ENCODE data around the gene LAMA4.
"Not testable (repeated sequence)": the region's sequence is repeated elsewhere in the genome, so short reads cannot be mapped to it uniquely, and the experiment has no call there.

Gene LAMA4

DNA sequence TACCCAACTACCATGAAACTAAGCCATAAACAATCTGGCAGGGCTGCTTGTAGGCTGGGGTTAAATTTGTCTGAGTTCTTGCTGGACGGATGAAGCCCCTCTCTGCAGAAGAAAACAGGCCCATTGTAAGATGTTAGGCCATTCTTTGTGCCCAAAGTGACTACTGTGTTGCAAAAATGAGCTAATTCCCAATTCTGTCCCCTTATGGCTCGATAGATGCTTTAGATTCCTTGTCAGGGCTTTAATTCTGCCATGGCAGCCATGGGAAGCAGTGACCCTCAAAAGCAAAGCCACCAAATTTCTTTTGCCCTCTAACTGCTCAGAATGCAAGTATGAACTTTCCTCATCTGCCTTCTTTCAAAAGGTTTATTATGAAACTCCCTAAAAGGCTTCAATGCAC, 45.2 kb downstream of the LAMA4 start:
- no peak for DNase-seq (ENCODE audit: low read depth, low spot score)

DNA sequence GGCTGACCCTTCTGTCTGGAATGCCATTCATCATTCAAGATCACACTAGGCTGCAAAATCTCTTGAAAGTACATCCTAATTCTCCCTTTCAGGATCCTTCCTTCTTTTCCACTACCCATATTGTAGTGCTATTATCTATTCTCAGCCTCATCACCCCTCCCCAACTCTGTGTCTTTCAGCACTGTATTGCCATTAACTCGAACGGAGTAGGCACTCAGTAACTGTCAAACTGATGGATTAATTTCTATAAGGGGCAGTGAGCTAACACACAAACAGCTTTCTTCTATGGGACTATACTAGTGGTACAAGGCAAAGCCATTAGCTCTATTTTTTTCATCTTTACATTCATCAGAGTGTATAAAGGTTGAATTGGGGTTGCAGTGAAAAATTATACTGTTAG, 46.6 kb downstream of the LAMA4 start:
- no peak for DNase-seq (ENCODE audit: low read depth, low spot score)

GRCh38 chr6:112207131-112207530, 47.2 kb downstream of the LAMA4 start:
- DNase-seq (ENCODE audit: low read depth, low spot score), result no peak

- DNase-seq (ENCODE audit: low read depth, low spot score), result no peak
Observed at GRCh38 chr6:112206110-112206458, 48.3 kb downstream of the LAMA4 start.

GRCh38 chr6:112205427-112206109, 48.8 kb downstream of the LAMA4 start:
- DNase-seq (ENCODE audit: low read depth, low spot score), result no peak

DNA sequence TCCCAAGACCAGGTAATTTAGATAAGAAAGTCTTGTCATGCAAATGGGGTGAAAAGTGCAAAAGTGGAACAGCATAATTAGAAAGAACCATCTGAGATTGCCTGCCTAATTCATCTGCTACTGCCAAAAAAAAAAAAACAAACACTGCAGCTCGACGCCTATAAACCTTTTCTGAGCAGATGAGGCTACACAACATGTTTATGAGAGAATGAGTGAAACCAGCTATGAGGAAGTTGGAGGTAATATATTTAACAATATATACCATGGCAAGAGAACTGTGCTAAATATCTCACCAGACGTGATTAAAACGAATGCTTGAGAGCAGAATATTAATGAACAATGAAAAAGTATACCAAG, 50.0 kb downstream of the LAMA4 start:
- DNase-seq (ENCODE audit: low read depth, low spot score), result no peak

- DNase-seq (ENCODE audit: low read depth, low spot score), result no peak
Observed at GRCh38 chr6:112203577-112204349, 50.6 kb downstream of the LAMA4 start.

GRCh38 chr6:112202639-112203341, 51.6 kb downstream of the LAMA4 start:
- DNase-seq (ENCODE audit: low read depth, low spot score), result no peak

- not testable (repeated sequence) for DNase-seq (ENCODE audit: low read depth, low spot score)
Observed at GRCh38 chr6:112200185-112200914, 54.0 kb downstream of the LAMA4 start.

DNA sequence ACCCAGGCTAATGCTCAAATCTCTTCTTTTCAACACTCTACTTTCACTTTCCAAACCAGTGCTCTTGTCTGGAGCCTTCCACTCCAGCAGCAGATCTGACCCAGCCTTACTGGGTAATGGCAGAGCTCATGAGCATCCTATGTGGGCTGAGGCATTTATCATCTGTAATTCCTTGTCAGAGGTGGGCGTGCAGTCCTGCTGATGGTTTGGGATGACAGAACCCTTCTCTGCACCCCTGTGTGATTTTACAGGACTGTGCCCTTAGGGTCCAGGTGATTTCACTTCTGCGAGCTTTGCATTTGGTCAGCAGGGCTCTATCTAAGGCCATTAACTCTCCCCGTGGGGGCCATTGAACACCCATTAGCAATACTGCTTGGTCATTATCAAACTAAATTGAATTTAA, 55.4 kb downstream of the LAMA4 start:
- no peak for DNase-seq (ENCODE audit: low read depth, low spot score)

GRCh38 chr6:112198582-112198981, 55.8 kb downstream of the LAMA4 start:
- no peak for DNase-seq (ENCODE audit: low read depth, low spot score)

DNA sequence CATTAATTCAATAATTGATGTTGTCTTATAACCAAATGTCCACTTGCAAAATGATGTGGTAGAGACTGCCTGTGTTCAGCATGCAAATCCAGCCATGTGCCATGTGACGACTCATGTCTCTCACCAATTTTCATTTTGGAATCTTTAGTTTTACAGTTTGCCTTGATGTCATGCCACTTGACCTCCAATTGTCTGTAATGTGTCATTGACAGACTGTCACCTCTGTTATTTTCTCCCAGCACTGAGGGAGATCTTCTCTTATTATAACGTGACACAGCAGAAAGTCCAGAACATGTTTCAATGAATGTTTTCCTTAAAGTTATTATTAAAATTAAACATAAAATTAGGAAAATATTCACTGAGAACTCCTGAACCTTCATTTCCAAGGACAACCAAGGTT, 56.7 kb downstream of the LAMA4 start:
- DNase-seq (ENCODE audit: low read depth, low spot score), result no peak

DNA sequence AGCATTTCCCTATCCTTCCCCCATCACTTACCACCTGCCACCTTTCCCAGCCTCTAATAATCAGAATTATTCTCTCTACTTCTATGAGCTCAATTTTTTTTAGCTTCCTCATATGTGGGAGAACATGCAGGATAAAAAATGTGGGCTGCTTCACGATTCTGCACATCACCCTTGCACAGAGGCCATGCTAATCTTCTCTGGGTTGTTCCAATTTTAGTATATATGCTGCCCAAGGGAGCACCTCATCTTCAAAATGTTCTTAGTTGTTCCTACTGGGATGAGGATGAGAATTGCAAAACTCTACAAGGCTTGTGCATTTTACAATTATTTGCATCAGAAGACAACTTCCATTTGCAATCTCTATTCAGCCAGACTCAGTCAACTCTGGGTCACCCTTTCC, 58.1 kb downstream of the LAMA4 start:
- no peak for DNase-seq (ENCODE audit: low read depth, low spot score)

GRCh38 chr6:112195166-112195565, 59.2 kb downstream of the LAMA4 start:
- no peak for DNase-seq (ENCODE audit: low read depth, low spot score)

GRCh38 chr6:112194511-112194910, 59.9 kb downstream of the LAMA4 start:
- no peak for DNase-seq (ENCODE audit: low read depth, low spot score)

DNA sequence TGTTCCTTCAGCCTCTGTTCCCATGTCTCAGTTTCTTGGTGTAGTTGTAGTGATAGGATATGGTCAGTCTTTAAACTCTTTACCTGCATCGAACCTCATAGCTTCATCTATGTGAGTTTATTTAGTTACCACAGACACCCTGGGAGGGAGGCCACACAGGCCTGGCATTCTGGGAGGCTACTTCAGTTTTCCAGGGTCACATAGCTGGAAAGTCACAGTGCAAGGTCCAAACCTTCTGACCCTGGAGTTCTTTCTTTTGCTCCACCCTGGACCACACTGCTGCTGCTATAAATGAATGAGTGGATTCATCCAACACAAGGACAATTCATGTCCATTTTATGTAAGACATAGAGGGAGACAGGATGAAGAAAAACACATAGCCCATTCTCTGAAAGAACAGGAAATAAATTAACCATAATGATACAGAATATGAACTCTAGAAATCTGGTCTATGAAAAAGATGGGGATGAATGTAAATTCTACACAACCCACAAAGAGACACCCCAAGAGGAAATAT, 60.8 kb downstream of the LAMA4 start:
- no peak for DNase-seq (ENCODE audit: low read depth, low spot score)

GRCh38 chr6:112193117-112193516, 61.2 kb downstream of the LAMA4 start:
- DNase-seq (ENCODE audit: low read depth, low spot score), result no peak

- DNase-seq (ENCODE audit: low read depth, low spot score), result no peak
Observed at GRCh38 chr6:112191509-112192020, 62.8 kb downstream of the LAMA4 start.

GRCh38 chr6:112190164-112190563, 64.2 kb downstream of the LAMA4 start:
- no peak for DNase-seq (ENCODE audit: low read depth, low spot score)

GRCh38 chr6:112189494-112189893, 64.9 kb downstream of the LAMA4 start:
- DNase-seq (ENCODE audit: low read depth, low spot score), result no peak

DNA sequence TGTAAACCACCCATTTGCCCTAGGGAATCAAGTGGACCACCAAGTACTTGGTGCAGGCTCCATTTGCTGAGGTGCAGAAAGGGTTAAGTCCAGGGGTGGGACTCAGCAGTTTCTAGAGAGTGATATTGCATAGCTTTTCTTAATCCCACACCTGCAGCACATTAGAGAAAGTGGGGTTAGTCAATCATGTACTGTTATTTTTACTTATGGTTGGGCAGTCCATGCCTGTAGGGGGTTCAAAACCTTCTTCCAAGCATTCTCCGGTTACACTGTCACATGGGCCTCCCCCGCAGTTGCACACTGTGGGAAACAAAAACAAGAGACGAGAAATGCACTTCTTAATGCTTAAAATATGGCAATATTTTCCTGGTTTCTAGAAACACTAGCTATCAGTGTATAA, 65.5 kb downstream of the LAMA4 start:
- DNase-seq (ENCODE audit: low read depth, low spot score), result no peak

GRCh38 chr6:112187736-112188135, 66.6 kb downstream of the LAMA4 start:
- DNase-seq (ENCODE audit: low read depth, low spot score), result no peak

Data from activated CD4-positive, CD25-positive, alpha-beta regulatory T cell treated with anti-CD3 and anti-CD28 coated beads, Interleukin-2, amount 50 U/mL, for 16 hours (primary cell).